RWPE2 (cell line): Measurements from ENCODE around the gene TTLL6.

ENCODE experiments used
- ATAC-seq: fragments of 200-7000 bp; cut with Tn5 transposase; 3 replicates; pipeline ENCODE4 v1.9.1; 2021; ENCODE audit warnings: low read depth
- DNase-seq: peaks from one replicate; pipeline ENCODE4 v3.0.0-alpha.2; 2020; ENCODE audit warnings: low spot score
- H3K27ac ChIP-seq: fragments of 450-650 bp; 2 replicates; pipeline ENCODE4 v1.5.1; 2017; ENCODE audit warnings: mild to moderate bottlenecking; ENCODE audit not compliant: poor library complexity, severe bottlenecking
- H3K27me3 ChIP-seq: fragments of 250-450 bp; sonication (Bioruptor Pico); 2 replicates; pipeline ENCODE4 v1.5.1; 2021; ENCODE audit warnings: mild to moderate bottlenecking, moderate library complexity; ENCODE audit not compliant: insufficient read depth, poor library complexity, severe bottlenecking
- H3K36me3 ChIP-seq: fragments of 250-450 bp; sonication (Bioruptor Pico); 2 replicates; pipeline ENCODE4 v1.5.1; 2020; ENCODE audit warnings: low read depth, mild to moderate bottlenecking, moderate library complexity
- H3K4me1 ChIP-seq: fragments of 250-450 bp; sonication (Bioruptor Pico); 2 replicates; pipeline ENCODE4 v1.5.1; 2021; ENCODE audit warnings: mild to moderate bottlenecking, moderate library complexity; ENCODE audit not compliant: insufficient read depth, poor library complexity, severe bottlenecking
- H3K4me3 ChIP-seq: fragments of 250-450 bp; sonication (Bioruptor Pico); 2 replicates; pipeline ENCODE4 v1.5.1; 2021; ENCODE audit warnings: mild to moderate bottlenecking, moderate library complexity; ENCODE audit not compliant: severe bottlenecking
- H3K9me3 ChIP-seq: fragments of 250-450 bp; sonication (Bioruptor Pico); 2 replicates; pipeline ENCODE4 v1.5.1; 2021; ENCODE audit warnings: mild to moderate bottlenecking, moderate library complexity; ENCODE audit not compliant: severe bottlenecking
- TF ChIP-seq, protein P1 (sequence below): fragments of 450-650 bp; IDR thresholded peaks from one replicate; pipeline ENCODE4 v1.5.1; 2017; ENCODE audit warnings: mild to moderate bottlenecking, moderate library complexity; ENCODE audit not compliant: poor library complexity, severe bottlenecking

TTLL6 gene

DNA sequence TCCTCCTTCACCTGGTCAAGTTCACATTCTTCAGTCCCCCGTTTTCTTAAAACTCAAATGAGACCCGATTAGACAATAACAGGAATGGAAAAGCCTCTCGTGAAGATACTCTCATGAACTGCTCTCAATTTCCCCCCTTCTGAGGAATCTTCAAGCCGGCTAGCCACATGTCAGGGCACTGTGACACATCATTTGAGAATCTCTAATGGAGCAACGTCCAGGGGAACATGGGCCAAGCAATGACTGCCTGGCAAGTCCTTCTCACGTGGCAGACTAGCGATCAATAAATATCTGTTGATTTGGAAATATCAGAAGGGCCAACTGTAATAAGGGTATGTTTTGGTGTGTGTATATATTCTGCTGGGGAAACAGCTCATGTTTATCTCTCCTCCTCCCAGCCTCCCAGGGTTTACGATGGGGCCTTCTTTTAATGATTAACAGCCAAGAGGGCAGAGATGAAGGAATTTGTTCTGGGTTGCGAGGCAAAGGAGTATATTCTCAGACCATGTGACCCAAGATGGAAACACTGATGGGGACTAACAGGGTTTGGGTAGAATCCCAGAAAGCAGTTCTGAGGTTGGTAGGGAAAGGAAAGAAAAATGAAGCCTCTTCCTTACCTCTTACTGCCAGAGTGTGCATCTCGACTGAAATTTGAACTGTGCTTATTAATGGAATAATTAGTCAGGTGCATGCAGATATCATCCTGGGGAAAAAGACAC is 21.4 kb downstream of the TTLL6 start:
- no peaks in the 10 kb centered on the region for H3K9me3 ChIP-seq
- DNase-seq (no peak), ATAC-seq (peak; percentile 44; the same call in 1 of the 3 replicates)
- no peak overlapping the region for H3K4me3 ChIP-seq
- H3K27me3 ChIP-seq: no peaks in the 10 kb centered on the region
- no peak overlapping the region for H3K27ac ChIP-seq
- TF ChIP-seq, protein P1, sequence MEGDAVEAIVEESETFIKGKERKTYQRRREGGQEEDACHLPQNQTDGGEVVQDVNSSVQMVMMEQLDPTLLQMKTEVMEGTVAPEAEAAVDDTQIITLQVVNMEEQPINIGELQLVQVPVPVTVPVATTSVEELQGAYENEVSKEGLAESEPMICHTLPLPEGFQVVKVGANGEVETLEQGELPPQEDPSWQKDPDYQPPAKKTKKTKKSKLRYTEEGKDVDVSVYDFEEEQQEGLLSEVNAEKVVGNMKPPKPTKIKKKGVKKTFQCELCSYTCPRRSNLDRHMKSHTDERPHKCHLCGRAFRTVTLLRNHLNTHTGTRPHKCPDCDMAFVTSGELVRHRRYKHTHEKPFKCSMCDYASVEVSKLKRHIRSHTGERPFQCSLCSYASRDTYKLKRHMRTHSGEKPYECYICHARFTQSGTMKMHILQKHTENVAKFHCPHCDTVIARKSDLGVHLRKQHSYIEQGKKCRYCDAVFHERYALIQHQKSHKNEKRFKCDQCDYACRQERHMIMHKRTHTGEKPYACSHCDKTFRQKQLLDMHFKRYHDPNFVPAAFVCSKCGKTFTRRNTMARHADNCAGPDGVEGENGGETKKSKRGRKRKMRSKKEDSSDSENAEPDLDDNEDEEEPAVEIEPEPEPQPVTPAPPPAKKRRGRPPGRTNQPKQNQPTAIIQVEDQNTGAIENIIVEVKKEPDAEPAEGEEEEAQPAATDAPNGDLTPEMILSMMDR: no peak
- no peaks in the 10 kb centered on the region for H3K4me1 ChIP-seq
- no peaks in the 10 kb centered on the region for H3K36me3 ChIP-seq

- Histone ChIP-seq H3K27ac (no peak overlapping the region), H3K4me1 (no peaks in the 10 kb centered on the region), H3K4me3 (no peak overlapping the region), H3K9me3 (no peaks in the 10 kb centered on the region), H3K27me3 (no peaks in the 10 kb centered on the region), H3K36me3 (no peaks in the 10 kb centered on the region)
- DNase-seq (no peak), ATAC-seq (no peak)
- TF ChIP-seq, protein P1: no peak
Measured at GRCh38 chr17:48792033-48792798, 24.8 kb downstream of the TTLL6 start.

GRCh38 chr17:48791128-48792032 is 25.6 kb downstream of the TTLL6 start:
- peak; percentile 90 for ATAC-seq
- no peak for DNase-seq
- TF ChIP-seq, protein P1: peak; percentile 82
- Histone ChIP-seq H3K27ac (no peak overlapping the region), H3K36me3 (no peaks in the 10 kb centered on the region), H3K27me3 (no peaks in the 10 kb centered on the region), H3K4me3 (no peak overlapping the region), H3K4me1 (no peaks in the 10 kb centered on the region), H3K9me3 (no peaks in the 10 kb centered on the region)

- Histone ChIP-seq H3K36me3 (no peaks in the 10 kb centered on the region), H3K9me3 (no peaks in the 10 kb centered on the region), H3K4me1 (no peaks in the 10 kb centered on the region), H3K27ac (no peak overlapping the region), H3K4me3 (no peak overlapping the region), H3K27me3 (no peaks in the 10 kb centered on the region)
- TF ChIP-seq, protein P1: no peak
- DNase-seq (no peak), ATAC-seq (no peak; the same call in 2 of the 3 replicates)
Measured at GRCh38 chr17:48790607-48791127, 26.4 kb downstream of the TTLL6 start.
